Adipocyte (in vitro differentiated cells): ENCODE data around the gene NFIB.

Experiments used
- DNase-seq: peaks from one replicate; pipeline ENCODE4 v3.0.0-alpha.2; 2015; ENCODE audit warnings: low read depth
- H3K27me3 ChIP-seq: replicated peaks from 2 replicates; pipeline ENCODE4 v1.7.0; 2013; ENCODE audit warnings: mild to moderate bottlenecking, low read length, moderate library complexity; ENCODE audit not compliant: control insufficient read depth, insufficient read depth
- H3K36me3 ChIP-seq: 2 replicates; pipeline ENCODE4 v1.7.0; 2013; ENCODE audit warnings: low read length, mild to moderate bottlenecking, moderate library complexity; ENCODE audit not compliant: control insufficient read depth, insufficient read depth, severe bottlenecking
- H3K4me1 ChIP-seq: 2 replicates; pipeline ENCODE4 v1.7.0; 2013; ENCODE audit warnings: mild to moderate bottlenecking, low read length, moderate library complexity; ENCODE audit not compliant: control insufficient read depth, insufficient read depth
- H3K4me3 ChIP-seq: 2 replicates; pipeline ENCODE4 v1.7.0; 2013; ENCODE audit warnings: mild to moderate bottlenecking, low read length, moderate library complexity
- H3K9ac ChIP-seq: 2 replicates; pipeline ENCODE4 v1.7.0; 2013; ENCODE audit warnings: mild to moderate bottlenecking, low read length, moderate library complexity
- H3K9me3 ChIP-seq: 2 replicates; pipeline ENCODE4 v1.7.0; 2013; ENCODE audit warnings: mild to moderate bottlenecking, low read length, moderate library complexity; ENCODE audit not compliant: control insufficient read depth

The NFIB gene

DNA sequence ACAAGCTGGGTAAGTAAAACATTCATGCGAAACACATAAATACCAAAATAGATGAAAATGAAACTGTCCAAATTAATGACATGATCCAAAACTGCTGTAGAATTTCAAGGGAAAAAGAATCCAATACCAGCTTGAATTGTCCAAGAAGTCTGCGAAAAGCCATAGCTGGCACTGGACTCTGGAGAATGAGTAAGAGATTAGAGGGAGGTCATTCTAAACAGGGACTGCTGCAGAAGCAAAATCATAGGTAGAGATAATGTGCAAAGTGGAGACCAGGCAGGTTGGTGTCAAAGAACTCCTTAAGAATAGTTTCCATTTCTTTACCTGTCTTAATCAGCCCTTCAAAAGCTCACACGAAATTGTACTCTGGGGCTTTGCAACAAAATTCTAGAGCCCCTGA, 162.5 kb downstream of the NFIB start:
- Histone ChIP-seq H3K4me3 (no peak overlapping the region), H3K4me1 (peaks cover 20% of the 10 kb centered on the region), H3K27me3 (no peaks in the 10 kb centered on the region), H3K36me3 (peaks cover 14% of the 10 kb centered on the region), H3K9ac (no peak overlapping the region), H3K9me3 (no peaks in the 10 kb centered on the region)
- no peak for DNase-seq

GRCh38 chr9:14148501-14149103, 165.3 kb downstream of the NFIB start:
- H3K4me3 ChIP-seq: no peak overlapping the region
- H3K9me3 ChIP-seq: no peaks in the 10 kb centered on the region
- H3K27me3 ChIP-seq: no peaks in the 10 kb centered on the region
- peak; percentile 16 for DNase-seq
- peaks cover 26% of the 10 kb centered on the region for H3K4me1 ChIP-seq
- H3K36me3 ChIP-seq: peaks cover 8% of the 10 kb centered on the region
- H3K9ac ChIP-seq: no peak overlapping the region

DNA sequence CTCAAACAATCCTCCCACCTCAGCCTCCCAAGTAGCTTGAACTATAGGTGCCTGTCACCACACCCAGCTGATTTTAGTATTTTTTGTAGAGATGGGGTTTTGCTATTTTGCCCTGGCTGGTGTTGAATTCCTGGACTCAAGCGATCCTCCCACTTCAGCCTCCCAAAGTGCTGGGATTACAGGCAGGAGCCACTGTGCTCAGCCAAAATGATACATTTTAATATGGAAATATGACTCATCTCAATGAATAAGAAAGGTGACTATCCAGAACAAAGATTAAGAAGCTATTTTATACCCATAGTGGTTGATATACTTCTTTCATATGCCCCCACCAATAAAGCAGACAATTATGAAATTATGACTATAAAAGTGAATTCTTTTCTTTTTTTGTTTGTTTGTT, 166.2 kb downstream of the NFIB start:
- Histone ChIP-seq H3K4me3 (no peak overlapping the region), H3K9ac (no peak overlapping the region), H3K36me3 (peaks cover 8% of the 10 kb centered on the region), H3K27me3 (no peaks in the 10 kb centered on the region), H3K9me3 (no peaks in the 10 kb centered on the region), H3K4me1 (peaks cover 19% of the 10 kb centered on the region)
- no peak for DNase-seq

DNA sequence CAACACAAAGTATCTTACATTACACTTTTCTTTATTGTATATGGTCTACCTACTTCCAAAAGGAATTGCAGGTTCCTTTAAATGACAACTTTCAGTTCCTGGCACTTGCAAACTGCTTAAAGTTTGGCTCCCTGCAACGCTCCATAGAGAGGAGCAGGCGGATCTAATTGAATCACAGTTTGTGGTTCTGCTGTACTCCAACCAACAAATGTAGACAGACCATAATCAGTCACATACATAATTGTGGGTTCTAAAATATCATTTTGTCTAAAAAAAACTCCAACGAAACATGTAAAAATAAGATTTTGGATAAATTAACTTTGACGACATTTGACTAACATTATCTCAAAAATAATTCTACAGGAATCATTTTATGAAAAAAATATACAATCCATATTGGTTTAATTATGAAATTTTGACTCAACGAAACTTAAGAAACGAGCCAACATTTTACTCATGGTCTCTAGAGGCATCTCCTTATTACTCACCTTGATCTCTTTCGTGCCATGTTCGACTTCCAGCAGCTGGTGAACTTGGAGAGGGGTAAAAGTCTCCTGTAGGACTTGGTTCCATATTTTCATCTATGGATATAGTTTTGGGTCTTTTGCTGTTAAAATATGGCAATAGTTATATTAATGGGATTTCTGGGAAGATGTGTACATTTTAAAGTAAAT, 167.6 kb downstream of the NFIB start:
- H3K9ac ChIP-seq: no peak overlapping the region
- H3K4me1 ChIP-seq: peaks cover 14% of the 10 kb centered on the region
- no peaks in the 10 kb centered on the region for H3K27me3 ChIP-seq
- no peaks in the 10 kb centered on the region for H3K9me3 ChIP-seq
- no peak for DNase-seq
- H3K4me3 ChIP-seq: no peak overlapping the region
- H3K36me3 ChIP-seq: peaks cover 8% of the 10 kb centered on the region

- Histone ChIP-seq H3K4me3 (no peak overlapping the region), H3K27me3 (no peaks in the 10 kb centered on the region), H3K9ac (no peak overlapping the region), H3K9me3 (no peaks in the 10 kb centered on the region), H3K4me1 (peaks cover 11% of the 10 kb centered on the region), H3K36me3 (peaks cover 8% of the 10 kb centered on the region)
- DNase-seq: no peak
Observed at GRCh38 chr9:14144215-14144614, 169.7 kb downstream of the NFIB start.

DNA sequence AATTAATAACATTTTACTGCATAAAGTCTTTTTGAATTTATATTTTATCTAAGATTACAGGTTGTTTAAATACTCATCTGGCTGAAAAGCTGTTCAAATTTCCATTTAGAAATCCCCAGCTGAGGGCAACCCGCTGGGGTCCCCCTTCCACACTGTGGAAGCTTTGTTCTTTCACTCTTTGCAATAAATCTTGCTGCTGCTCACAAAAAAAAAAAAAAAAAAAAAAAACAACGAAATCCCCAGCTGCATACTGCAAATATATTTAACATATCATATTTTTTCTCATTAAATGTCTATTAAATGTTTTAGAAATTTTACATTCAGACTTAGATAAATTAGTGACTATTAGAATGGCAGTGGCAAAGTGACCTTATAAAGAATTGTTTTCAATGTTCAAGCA, 172.2 kb downstream of the NFIB start:
- Histone ChIP-seq H3K36me3 (peaks cover 8% of the 10 kb centered on the region), H3K27me3 (no peaks in the 10 kb centered on the region), H3K4me3 (no peak overlapping the region), H3K4me1 (peaks cover 14% of the 10 kb centered on the region), H3K9me3 (no peaks in the 10 kb centered on the region), H3K9ac (no peak overlapping the region)
- no peak for DNase-seq

GRCh38 chr9:14140096-14140697, 173.7 kb downstream of the NFIB start:
- DNase-seq: no peak
- Histone ChIP-seq H3K9ac (no peak overlapping the region), H3K9me3 (no peaks in the 10 kb centered on the region), H3K4me3 (no peak overlapping the region), H3K4me1 (peaks cover 6% of the 10 kb centered on the region), H3K27me3 (no peaks in the 10 kb centered on the region), H3K36me3 (peaks cover 8% of the 10 kb centered on the region)

GRCh38 chr9:14139287-14139686, 174.7 kb downstream of the NFIB start:
- H3K9ac ChIP-seq: no peak overlapping the region
- no peaks in the 10 kb centered on the region for H3K9me3 ChIP-seq
- peaks cover 6% of the 10 kb centered on the region for H3K4me1 ChIP-seq
- no peak overlapping the region for H3K4me3 ChIP-seq
- DNase-seq: no peak
- H3K27me3 ChIP-seq: no peaks in the 10 kb centered on the region
- H3K36me3 ChIP-seq: peaks cover 4% of the 10 kb centered on the region

GRCh38 chr9:14136646-14137370, 177.1 kb downstream of the NFIB start:
- Histone ChIP-seq H3K9me3 (no peaks in the 10 kb centered on the region), H3K36me3 (peaks cover 3% of the 10 kb centered on the region), H3K4me3 (no peak overlapping the region), H3K4me1 (peaks cover 19% of the 10 kb centered on the region), H3K27me3 (no peaks in the 10 kb centered on the region), H3K9ac (no peak overlapping the region)
- DNase-seq: no peak

DNA sequence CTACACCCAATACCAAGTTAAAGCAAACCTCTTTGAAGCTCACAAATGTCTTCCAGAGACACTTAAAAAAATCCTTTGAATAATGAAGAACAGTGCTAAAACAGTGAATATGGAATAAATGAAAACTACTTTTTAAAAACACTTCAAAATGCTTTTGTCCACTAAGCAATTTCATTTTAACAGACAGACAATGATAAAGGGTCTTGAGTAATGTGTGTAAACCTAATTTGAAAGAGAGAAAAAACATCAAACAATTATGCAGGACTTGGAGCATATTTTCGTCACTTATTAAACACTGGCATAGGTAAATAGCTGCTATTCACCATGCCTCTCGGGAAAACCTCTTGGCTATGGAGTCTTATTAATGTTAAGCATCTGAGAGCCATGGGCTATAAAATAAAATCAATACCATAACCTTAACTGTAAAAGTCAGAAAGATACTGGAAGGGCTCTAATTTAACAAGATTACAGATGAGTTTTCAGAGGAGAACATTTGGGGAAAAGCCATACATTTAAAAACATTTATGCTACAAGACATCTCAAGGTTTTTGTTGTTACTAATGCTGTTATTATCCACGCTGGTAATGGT, 177.8 kb downstream of the NFIB start:
- Histone ChIP-seq H3K9me3 (no peaks in the 10 kb centered on the region), H3K4me3 (no peak overlapping the region), H3K9ac (no peak overlapping the region), H3K27me3 (no peaks in the 10 kb centered on the region), H3K36me3 (peaks cover 9% of the 10 kb centered on the region), H3K4me1 (peaks cover 19% of the 10 kb centered on the region)
- no peak for DNase-seq

DNA sequence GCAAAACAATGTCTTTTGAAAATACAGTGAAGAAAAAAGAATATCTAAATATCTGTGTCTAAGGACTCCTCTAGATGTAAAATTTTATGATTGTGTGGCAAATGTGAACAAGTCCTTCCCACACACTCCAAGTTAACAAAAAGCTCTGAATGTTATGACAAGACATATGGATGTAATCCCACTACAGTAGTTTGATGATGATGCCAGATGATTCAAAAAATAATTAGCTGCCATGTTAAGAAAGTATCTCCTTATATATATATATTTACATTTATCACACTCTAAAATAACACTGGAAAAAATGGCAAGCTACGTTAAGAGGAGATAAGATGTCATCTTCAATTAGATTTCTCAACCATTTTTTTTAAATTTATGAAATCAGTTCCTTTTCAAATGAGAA, 178.5 kb downstream of the NFIB start:
- DNase-seq: no peak
- Histone ChIP-seq H3K4me3 (no peak overlapping the region), H3K4me1 (peaks cover 19% of the 10 kb centered on the region), H3K27me3 (no peaks in the 10 kb centered on the region), H3K9me3 (no peaks in the 10 kb centered on the region), H3K9ac (no peak overlapping the region), H3K36me3 (peaks cover 10% of the 10 kb centered on the region)
